GM13977 (cell line): ENCODE results near the gene PIH1D1.

ENCODE experiments used
- DNase-seq: peaks from one replicate; pipeline ENCODE4 v3.0.0; 2012; ENCODE audit warnings: low spot score
- in situ Hi-C: fragments of 300-500 bp; cut with MboI; formaldehyde crosslinking; loops from one replicate; pipeline ENCODE4 v1.12.0; 2022; ENCODE audit warnings: low sequenced_read_pairs, low pct_unique_long_range_greater_than_20kb, mixed read lengths, inconsistent platforms; ENCODE audit not compliant: unreplicated experiment
- TF ChIP-seq, protein P1 (sequence below): IDR thresholded peaks from 2 replicates; pipeline ENCODE4 v1.5.1; 2012; ENCODE audit warnings: mild to moderate bottlenecking, control low read depth; ENCODE audit not compliant: insufficient read depth; ENCODE audit errors: extremely low read depth, missing control alignments

Gene PIH1D1

DNA sequence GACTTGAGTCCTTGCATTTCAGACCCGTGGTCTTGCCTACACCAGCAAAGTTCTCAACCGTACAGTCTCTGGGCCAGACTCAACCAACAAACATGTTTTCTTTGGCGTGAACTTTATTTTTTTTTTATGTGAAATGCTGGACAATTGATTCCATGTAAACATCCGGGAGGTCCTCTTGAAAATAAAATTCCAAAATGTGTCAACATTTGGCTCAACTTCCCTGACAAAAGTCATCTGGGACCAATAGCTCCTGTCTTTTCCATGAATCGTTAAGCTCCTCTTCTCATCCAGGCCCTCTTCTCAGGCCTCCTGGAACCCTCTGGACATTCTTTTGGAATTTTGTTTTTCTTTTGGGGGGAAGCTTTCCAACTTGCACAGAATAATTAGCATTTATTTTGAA is 4.2 kb upstream of the PIH1D1 start:
- TF ChIP-seq, protein P1, sequence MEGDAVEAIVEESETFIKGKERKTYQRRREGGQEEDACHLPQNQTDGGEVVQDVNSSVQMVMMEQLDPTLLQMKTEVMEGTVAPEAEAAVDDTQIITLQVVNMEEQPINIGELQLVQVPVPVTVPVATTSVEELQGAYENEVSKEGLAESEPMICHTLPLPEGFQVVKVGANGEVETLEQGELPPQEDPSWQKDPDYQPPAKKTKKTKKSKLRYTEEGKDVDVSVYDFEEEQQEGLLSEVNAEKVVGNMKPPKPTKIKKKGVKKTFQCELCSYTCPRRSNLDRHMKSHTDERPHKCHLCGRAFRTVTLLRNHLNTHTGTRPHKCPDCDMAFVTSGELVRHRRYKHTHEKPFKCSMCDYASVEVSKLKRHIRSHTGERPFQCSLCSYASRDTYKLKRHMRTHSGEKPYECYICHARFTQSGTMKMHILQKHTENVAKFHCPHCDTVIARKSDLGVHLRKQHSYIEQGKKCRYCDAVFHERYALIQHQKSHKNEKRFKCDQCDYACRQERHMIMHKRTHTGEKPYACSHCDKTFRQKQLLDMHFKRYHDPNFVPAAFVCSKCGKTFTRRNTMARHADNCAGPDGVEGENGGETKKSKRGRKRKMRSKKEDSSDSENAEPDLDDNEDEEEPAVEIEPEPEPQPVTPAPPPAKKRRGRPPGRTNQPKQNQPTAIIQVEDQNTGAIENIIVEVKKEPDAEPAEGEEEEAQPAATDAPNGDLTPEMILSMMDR, result no peak
- in situ Hi-C loops, result no loop called here
- DNase-seq, result no peak

DNA sequence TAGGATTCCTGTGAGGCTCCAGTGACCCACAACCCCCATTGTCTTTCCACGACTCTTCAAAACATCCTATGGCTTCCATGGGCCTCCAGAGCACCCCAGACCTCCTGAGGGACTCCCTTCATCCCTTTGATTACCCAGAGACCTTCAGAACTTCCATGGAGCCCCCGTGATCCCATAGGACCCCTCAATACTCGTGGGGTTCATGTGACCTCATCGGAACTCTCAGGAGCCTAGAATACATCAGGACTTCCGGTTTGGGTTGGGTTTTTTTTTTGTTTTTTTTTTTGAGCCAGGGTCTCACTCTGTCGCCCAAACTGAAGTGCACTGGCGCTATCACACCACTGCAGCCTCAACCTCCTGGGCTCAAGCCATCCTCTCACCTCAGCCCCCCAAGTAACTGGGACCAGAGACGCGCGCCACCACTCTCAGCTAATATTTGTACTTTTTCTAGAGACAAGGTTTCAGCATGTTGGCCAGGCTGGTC is 2.2 kb upstream of the PIH1D1 start:
- DNase-seq, result peak; percentile 45
- TF ChIP-seq, protein P1, result no peak
- in situ Hi-C loops, result no loop called here

DNA sequence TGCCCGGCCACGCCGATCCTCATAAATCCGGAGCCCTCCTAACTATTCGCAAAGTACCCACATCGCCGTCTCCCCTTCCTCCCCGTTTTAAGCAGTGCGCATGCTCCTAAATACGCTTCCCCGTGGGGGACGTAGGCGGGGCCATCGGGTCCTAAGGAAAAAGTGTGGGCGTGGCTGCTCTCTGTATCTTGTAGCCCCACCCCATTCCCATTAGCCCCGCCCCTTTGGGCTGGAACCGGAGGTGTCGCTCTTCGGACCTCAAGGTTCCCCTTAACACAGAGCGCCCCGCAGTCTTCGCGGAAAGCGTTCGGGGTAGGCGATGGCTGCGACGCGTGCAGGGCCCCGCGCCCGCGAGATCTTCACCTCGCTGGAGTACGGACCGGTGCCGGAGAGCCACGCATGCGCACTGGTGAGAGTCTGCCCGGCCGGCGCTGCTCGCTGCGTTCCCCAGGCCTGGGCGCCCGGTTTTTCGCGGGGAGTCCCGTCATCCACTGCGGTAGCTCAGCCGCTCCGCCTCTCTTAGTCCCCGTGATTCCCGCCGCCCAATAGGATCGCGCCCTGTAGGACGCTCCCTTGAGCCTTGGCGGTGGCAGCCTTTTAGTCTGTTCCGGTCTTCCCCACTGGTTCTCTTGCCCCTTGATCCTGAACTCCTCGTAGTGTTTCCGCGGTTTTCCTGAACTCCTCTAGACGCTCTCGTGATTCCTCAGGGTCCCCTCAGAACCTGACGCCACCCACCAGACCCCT is 1.6 kb upstream of the PIH1D1 start, which contains the start of gene ALDH16A1:
Gene ALDH16A1, plus strand, starts transcription at position 213 of the 744 bp plus-strand sequence. Its CDS starts 107 bp downstream, at position 320.
- TF ChIP-seq, protein P1, result no peak
- peak; percentile 96 for DNase-seq
- in situ Hi-C loops, result no loop called here

DNA sequence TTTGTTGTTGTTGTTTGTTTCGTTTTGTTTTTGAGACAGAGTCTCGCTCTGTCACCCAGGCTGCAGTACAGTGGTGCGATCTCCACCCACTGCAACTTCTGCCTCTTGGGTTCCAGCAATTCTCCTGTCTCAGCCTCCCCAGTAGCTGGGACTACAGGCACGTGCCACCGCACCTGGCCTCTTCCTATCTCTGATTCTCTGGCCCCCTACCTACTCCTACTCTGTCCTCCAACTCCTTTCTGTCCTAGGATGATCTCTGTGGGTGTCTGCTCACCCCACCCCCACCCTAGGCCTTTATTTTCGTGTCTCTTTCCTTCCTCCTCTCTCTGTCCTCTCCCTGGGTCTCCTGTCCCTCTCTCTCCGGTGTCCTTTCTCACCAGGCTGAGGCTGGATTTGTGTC is 1.2 kb downstream of the PIH1D1 start:
- TF ChIP-seq, protein P1, result no peak
- no peak for DNase-seq
- in situ Hi-C loops, result no loop called here

DNA sequence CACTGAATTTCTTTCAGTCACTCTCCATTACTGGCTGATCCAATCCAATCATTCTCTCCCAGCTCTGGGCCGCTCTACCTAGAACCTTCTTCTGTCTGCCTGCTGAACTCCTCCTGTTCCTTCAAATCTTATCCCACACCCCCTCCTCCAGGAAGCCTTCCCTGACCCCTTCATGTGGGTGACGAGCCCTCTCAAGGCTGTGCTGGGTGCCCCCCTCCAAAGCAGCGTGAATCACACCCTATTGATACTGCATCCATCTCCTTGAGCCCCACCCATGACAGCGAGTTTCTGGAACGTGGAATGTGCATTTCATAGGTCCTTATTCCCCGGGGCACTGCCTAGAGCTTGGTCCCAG is 3.2 kb downstream of the PIH1D1 start:
- in situ Hi-C loops, result no loop called here
- TF ChIP-seq, protein P1, result no peak
- no peak for DNase-seq

DNA sequence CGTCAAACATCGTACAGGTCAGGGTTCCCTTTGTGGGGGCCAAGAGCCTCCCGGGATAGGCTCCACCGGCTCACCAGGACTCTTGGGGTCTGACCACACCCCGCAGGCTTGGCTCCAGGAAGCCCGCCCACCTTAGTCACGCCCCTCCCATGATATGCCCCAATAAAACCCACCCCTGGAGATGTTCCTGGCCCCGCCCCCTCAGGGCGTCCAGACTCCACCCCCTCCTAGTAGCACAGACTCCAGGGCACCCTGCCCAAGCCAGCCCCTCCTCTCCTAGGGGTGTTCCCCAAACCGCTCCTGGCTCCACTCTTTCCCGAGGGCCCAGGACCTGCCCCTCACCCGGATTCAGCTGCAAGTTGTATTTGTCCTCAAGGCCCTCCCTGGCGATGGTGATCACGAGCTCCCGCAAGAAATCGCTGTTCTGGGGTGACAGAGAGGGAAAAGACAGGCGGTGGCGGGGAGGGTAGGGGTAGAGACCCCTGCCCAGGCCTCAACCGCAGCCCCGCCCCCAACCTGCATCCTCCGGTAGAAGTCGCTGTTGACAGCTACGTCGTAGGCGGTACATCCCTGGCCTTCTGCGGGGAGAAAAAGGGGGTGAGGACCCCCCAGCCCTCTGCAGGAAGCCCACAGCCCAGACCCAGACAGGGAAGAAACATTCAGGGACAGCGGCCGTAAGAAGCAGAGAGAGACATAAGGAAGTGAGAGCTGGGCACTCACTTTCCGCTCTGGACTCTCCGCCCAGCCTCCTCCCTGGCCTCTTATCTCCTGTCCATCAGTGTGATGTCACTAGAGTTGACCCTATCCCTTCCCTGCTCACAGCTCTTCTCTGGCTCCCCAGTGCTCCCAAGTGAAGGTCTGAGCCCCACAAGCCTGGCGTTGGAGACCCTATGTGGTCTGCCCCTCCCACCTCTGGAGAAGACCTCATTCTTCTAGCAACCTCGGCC is 3.9 kb downstream of the PIH1D1 start:
- TF ChIP-seq, protein P1, result no peak
- in situ Hi-C loops, result no loop called here
- DNase-seq, result peak; percentile 13
